Measurements from ENCODE around the gene PTBP2. TPM values are rescaled to one million over a fixed set of nuclear protein-coding genes. Genes with fewer than 3 reads are reported as not detected.

The PTBP2 gene
- total RNA-seq, 4 donors from 2014 or later, result 24.7 to 630 (median 44.3) TPM

- Histone ChIP-seq H3K4me1 (peaks cover 0 to 6% (median 0%) of the 10 kb centered on the region in 4 donors), H3K9me3 (no peaks in the 10 kb centered on the region), H3K27ac (no peak overlapping the region), H3K36me3 (peaks cover 0 to 12% (median 3%) of the 10 kb centered on the region in 4 donors), H3K4me3 (no peak overlapping the region), H3K27me3 (no peaks in the 10 kb centered on the region)
- intact Hi-C loops (cut with DNase I; ENCODE audit: low total_unique reads) (no loop called here), in situ Hi-C loops (cut with MboI; ENCODE audit: low pct_ligation_motif_present in 1 of 4, low pct_unique_long_range_greater_than_20kb in 1 of 4, low sequenced_read_pairs in 3 of 4) (no loop called here)
- 66 to 76% methylated on average over 5 of the region's 5 CpGs for WGBS, 2 donors (ENCODE audit: low coverage in 1 of 2)
- no peak for DNase-seq
- TF ChIP-seq POLR2AphosphoS5 (IDR thresholded peaks at IDR 0.05), result no peak
- TF ChIP-seq CTCF (IDR thresholded peaks at IDR 0.05), result no peak
- TF ChIP-seq EP300 (IDR thresholded peaks at IDR 0.05; ENCODE audit: low read depth), result no peak
- TF ChIP-seq POLR2A (IDR thresholded peaks at IDR 0.05), result no peak
Observed at GRCh38 chr1:96804648-96805047, 83.1 kb downstream of the PTBP2 start.

- H3K4me1 ChIP-seq, result peaks cover 0 to 6% (median 0%) of the 10 kb centered on the region in 4 donors
- WGBS, 2 donors (ENCODE audit: low coverage in 1 of 2), result 50 to 60% methylated on average over 2 of the region's 2 CpGs
- in situ Hi-C loops (cut with MboI; ENCODE audit: low pct_ligation_motif_present in 1 of 4, low pct_unique_long_range_greater_than_20kb in 1 of 4, low sequenced_read_pairs in 3 of 4), result no loop called here
- intact Hi-C loops (cut with DNase I; ENCODE audit: low total_unique reads), result no loop called here
- H3K9me3 ChIP-seq, result no peaks in the 10 kb centered on the region
- H3K4me3 ChIP-seq, result no peak overlapping the region
- H3K36me3 ChIP-seq, result peaks cover 0 to 12% (median 6%) of the 10 kb centered on the region in 4 donors
- DNase-seq, result no peak
- TF ChIP-seq CTCF (IDR thresholded peaks at IDR 0.05) (no peak), POLR2AphosphoS5 (IDR thresholded peaks at IDR 0.05) (no peak)
- H3K27ac ChIP-seq, result no peak overlapping the region
- no peaks in the 10 kb centered on the region for H3K27me3 ChIP-seq
Observed at GRCh38 chr1:96808191-96808590, 86.6 kb downstream of the PTBP2 start.

- H3K27me3 ChIP-seq, result no peaks in the 10 kb centered on the region
- peaks cover 0 to 7% (median 3%) of the 10 kb centered on the region in 4 donors for H3K4me1 ChIP-seq
- intact Hi-C loops (cut with DNase I; ENCODE audit: low total_unique reads) (no loop called here), in situ Hi-C loops (cut with MboI; ENCODE audit: low pct_ligation_motif_present in 1 of 4, low pct_unique_long_range_greater_than_20kb in 1 of 4, low sequenced_read_pairs in 3 of 4) (no loop called here)
- WGBS, 2 donors (ENCODE audit: low coverage in 1 of 2), result 83 to 100% methylated on average over 1 of the region's 1 CpG
- no peak for DNase-seq
- peaks cover 0 to 5% (median 0%) of the 10 kb centered on the region in 4 donors for H3K36me3 ChIP-seq
- no peak overlapping the region for H3K27ac ChIP-seq
- no peak for TF ChIP-seq POLR2A (IDR thresholded peaks at IDR 0.05)
- TF ChIP-seq POLR2AphosphoS5 (IDR thresholded peaks at IDR 0.05), result no peak
- TF ChIP-seq EP300 (IDR thresholded peaks at IDR 0.05; ENCODE audit: low read depth), result no peak
- no peak for TF ChIP-seq CTCF (IDR thresholded peaks at IDR 0.05)
- H3K4me3 ChIP-seq, result no peak overlapping the region
- H3K9me3 ChIP-seq, result no peaks in the 10 kb centered on the region
Observed at GRCh38 chr1:96815914-96816313, 94.3 kb downstream of the PTBP2 start.

- H3K36me3 ChIP-seq, result peaks cover 0 to 4% (median 0%) of the 10 kb centered on the region in 4 donors
- H3K4me1 ChIP-seq, result peaks cover 0 to 7% (median 0%) of the 10 kb centered on the region in 4 donors
- intact Hi-C loops (cut with DNase I; ENCODE audit: low total_unique reads), result no loop called here
- H3K4me3 ChIP-seq, result no peak overlapping the region
- TF ChIP-seq CTCF (IDR thresholded peaks at IDR 0.05) (no peak), POLR2A (IDR thresholded peaks at IDR 0.05) (no peak), POLR2AphosphoS5 (IDR thresholded peaks at IDR 0.05) (no peak), EP300 (IDR thresholded peaks at IDR 0.05; ENCODE audit: low read depth) (no peak)
- no peaks in the 10 kb centered on the region for H3K9me3 ChIP-seq
- in situ Hi-C loops (cut with MboI; ENCODE audit: low pct_ligation_motif_present in 1 of 4, low pct_unique_long_range_greater_than_20kb in 1 of 4, low sequenced_read_pairs in 3 of 4), result no loop called here
- H3K27me3 ChIP-seq, result no peaks in the 10 kb centered on the region
- no peak overlapping the region for H3K27ac ChIP-seq
- WGBS, 2 donors (ENCODE audit: low coverage in 1 of 2), result 64 to 77% methylated on average over 1 of the region's 1 CpG
- no peak for DNase-seq
Observed at GRCh38 chr1:96820107-96820506, 98.5 kb downstream of the PTBP2 start.

Measured in transverse colon (tissue), 4 donors.